CD4-positive, alpha-beta T cell treated with Interleukin-6 for 4 hours (primary cell): ENCODE results near the gene PPP4R4.
"Not testable (repeated sequence)": the region's sequence is repeated elsewhere in the genome, so short reads cannot be mapped to it uniquely, and the experiment has no call there.

Source experiments
- DNase-seq: peaks from one replicate; pipeline ENCODE4 v3.0.0-alpha.2; 2020; ENCODE audit warnings: mixed read lengths

PPP4R4 gene

DNA sequence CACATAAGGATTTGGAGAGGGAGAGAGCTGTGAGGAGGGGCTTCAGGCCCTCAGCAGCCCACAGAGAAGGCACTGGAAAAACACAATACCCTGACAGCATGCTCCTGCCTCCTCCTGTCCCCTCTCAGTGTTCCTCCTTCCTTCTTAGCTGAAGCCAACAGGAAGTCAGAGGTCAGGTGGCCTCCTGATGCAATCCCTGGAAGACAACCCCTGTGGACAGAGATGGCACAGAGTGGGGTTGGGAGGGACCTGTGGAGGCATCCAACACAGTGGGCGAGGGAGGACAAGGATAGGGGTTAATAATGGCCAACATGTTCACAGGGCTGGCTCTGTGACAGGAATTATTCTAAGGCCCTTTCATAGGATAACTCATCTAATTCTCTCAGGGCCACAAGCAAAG is 29.4 kb upstream of the PPP4R4 start:
- no peak for DNase-seq

DNA sequence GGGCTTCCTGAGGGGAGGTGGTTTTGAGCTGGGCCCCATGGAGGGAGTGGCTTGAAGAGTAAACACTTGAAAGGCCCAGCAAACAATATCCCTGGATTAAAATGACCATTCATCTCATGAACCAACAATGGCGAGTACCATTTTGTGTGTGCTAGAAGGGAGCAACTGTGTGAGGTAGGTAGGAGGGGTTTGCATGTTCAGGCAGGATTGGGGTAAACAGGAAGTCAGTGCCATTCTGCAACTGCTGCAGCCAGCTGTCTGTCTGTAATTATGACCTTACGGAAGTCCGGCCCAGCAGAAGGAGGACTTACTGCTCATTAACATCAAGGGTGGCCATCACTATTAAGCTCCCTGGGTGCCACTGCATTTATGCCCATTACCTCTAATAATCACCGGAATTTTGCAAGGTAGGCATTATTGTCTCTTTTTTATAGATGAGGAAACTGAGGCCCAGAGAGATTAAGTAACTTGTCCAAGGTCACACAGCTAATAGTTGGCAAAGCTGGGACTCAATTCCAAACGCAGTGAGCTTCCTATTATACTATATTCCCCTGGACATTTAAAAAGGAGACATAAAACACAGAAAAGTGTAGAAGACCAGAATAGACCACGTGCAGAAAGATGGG is 28.1 kb upstream of the PPP4R4 start:
- no peak for DNase-seq

DNA sequence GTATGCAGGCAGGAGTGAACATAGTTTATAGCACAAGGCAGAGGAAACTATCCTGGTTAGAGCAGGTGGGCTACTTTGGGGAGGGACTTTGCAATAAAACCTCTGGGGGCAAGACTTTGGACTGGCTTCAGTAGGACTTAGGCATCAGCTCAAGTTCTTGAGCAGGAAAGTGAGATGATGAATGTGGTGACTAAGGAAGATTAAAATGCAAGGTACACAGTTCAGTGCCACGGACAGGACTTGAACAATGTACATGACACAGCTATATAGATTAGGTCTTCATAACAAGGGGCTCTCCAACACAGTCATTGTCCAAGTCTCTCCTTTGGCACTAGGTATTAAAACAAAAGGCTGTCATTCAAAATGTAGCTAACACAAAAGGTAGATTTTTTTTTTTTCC is 21.4 kb upstream of the PPP4R4 start:
- no peak for DNase-seq

DNA sequence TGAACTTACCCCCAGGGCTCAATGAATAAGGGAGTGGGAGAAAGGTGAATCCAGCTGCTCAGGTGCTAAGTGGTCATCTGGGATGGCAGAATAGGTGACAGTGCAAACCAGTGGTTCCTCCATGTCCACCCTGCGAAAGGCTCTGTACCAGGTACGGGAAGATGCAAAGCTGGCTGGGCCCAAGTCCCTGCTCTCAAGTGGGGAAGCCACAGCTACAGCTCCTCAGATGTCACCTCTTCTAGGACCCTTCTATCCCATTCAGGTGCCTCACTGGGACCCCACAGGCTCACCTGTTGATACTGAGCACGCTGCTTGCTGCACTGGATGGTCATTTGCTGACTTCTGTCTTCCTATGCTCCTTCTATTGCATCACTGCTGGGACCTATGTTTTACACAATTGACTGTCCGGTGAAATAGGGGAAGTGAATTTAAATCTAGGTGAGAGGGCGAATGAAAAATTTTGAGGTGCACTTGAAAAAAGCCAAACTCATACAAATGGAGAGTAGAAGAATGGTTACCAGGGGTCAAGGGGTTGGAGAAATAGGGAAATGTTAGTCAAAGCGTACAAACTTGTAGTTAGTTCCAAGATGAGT is 20.3 kb upstream of the PPP4R4 start:
- DNase-seq = no peak

DNA sequence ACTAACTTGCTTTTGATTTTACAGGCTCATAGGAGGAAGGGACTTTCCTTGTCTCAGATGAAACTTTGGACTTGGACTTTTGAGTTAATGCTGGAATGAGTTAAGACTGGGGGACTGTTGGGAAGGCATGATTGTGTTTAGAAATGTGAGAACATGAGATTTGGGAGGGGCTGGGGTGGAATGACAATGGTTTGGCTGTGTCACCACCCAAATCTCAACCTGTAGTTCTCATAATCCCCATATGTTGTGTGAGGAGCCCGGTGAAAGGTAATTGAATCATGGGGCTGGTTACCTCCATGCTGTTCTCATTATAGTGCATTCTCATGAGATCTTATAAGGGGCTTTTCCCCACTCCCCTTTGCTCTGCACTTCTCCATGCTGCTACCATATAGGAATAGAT is 18.0 kb upstream of the PPP4R4 start:
- not testable (repeated sequence) for DNase-seq

DNA sequence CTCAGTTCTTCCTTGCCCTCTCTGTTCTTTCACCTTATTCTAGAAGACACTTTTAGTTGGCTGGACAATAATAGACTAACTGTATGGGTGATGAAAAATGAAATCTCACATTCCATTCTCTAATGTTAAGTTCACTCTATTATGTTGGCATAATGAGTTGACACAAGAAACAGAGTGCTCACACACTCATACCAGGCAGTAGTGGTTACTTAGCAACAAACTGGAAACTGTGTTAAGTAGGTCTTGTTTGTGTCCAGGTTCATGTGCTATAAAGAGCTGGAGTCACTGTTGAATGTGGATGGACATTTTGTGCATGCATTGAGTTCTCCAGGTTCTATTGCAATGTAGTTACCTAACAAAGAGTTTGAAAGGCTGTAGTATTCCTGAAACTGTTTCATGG is 16.9 kb upstream of the PPP4R4 start:
- DNase-seq = no peak

GRCh38 chr14:94158239-94158883 is 15.8 kb upstream of the PPP4R4 start:
- DNase-seq = peak; percentile 61

DNA sequence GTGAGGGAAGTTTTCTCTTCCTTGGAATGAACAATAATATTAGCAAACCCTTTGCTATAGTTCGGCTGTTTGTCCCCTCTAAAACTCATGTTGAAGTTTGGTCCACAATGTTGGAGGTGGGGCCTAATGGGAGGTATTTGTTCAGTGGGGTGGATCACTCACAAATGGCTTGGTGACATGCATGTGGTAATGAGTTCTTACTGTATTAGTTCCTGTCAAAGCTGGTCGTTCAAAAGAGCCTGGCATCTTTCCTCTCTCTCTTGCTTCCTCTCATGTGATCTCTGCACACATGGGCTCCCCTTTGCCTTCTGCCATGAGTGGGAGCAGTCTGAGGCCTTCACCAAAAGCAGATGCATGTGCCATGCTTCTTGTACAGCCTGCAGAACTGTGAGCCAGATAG is 13.1 kb upstream of the PPP4R4 start:
- peak; percentile 25 for DNase-seq

DNA sequence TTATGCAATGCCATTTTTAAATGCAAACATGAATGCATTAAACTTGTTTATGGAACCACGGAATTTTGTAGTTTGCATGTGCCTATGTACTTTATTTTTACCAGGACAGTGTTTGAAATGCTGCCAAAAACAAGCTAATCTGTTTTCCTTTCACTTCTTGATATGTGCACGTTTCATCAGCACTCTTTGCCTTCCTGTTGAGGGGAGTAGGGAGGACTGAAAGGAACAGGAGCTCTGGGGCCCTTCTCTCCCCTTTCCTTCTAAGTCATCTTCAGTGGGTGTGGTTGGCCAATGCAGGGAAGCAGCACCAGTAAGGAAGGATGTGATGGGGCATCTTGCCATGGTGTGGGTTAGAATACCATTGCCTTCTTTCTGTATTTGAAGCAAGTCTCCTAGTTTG is 12.1 kb upstream of the PPP4R4 start:
- peak; percentile 9 for DNase-seq

- DNase-seq = no peak
These were observed 11.7 kb upstream of the PPP4R4 start for GRCh38 chr14:94162466-94162865.

GRCh38 chr14:94163796-94164195 is 10.3 kb upstream of the PPP4R4 start:
- peak; percentile 15 for DNase-seq

DNA sequence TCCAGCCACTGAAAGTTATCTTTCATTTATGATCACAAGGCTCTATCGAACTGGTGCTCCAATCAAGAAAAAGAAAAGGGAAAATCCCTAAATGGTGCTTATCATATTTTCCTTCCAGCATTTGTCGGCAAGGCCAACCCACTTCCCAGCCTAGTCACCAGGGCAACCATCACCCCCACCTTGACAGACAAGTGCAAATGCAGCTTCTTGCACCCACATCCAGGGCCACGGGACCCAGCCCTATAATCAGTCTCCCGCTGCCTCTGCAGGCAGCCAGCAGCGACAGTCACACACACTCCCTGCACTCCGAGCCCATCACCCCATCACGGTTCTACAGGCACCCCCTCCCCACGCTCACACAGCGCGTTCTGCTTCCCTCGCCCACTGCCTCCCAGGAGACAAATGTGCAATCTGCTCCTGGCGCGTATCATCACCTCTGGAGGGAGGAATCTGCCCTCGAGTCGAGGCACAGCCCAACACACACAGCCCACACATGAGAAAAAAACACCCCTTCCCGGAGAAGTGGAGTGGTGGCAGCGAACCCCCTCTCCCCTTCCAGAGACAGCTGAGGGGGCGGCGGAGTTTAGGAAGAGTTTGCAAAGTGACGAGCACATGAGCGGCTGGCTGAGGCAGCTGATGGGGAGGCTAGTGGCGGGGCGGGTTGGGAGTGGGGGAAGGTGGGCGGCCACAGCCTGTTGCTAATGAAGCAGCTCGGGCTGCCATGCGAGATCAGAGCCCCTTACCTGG is 9.3 kb upstream of the PPP4R4 start:
- no peak for DNase-seq

- DNase-seq = no peak
These were observed 8.4 kb upstream of the PPP4R4 start for GRCh38 chr14:94165744-94166143.

DNA sequence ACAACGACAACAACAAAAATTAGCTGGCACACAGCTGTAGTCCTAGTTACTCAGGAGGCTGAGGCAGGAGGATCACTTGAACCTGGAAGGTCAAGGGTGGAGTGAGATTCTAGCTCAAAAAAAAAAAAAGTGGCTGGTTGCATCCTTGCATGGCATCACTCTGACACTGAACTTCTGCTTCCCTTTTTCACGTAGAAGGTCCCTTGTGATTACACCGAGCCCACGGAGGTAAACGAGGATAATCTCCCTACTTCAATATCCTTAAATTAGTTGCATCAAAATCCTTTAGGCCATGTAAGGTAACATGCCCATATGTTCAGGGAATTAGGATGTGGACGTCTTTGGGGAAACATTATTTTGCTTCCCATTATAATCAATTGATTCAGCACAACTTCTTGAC is 4.0 kb upstream of the PPP4R4 start:
- no peak for DNase-seq

- no peak for DNase-seq
These were observed 2.9 kb upstream of the PPP4R4 start for GRCh38 chr14:94171208-94171607.

DNA sequence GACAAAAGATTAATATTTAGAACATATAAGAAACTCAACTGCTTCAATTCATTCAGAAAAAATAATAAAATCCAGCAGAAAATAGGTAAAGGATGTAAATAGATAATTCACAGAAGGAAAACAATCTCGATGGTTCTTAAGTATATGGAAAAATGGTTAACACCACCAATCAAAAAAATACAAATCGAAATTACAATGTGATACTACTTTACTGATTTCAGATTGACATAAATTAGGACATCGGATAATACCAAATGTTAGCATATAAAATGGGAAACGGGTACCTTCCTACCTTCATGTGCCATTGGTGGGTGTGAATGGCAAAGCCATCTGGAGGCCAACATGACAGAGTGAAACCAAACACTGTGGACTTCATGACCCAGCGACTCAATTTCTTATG is 1.6 kb upstream of the PPP4R4 start:
- no peak for DNase-seq

GRCh38 chr14:94173471-94173884 is 644 bp upstream of the PPP4R4 start:
- peak; percentile 31 for DNase-seq

DNA sequence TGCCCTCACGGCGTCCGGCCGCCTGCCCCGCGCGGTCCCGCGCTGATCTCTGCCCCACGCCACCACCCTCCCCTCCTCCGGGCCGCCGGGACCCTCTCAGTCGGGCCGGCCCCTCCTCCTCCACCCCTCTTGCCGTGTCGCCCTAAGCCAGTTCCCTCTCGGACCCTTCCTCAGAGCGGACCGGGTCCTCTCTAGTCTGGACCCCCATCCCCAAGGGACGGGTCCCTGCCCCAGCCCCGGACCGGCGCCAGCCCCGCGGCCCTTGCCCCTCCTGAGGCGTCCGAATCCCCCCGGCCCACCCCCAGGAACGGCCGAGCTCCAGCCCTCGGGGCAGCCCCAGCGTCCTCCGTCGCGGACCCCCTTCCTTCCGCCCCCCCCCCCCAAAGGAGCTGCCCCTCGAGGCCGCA is 485 bp downstream of the PPP4R4 start:
- DNase-seq = no peak

DNA sequence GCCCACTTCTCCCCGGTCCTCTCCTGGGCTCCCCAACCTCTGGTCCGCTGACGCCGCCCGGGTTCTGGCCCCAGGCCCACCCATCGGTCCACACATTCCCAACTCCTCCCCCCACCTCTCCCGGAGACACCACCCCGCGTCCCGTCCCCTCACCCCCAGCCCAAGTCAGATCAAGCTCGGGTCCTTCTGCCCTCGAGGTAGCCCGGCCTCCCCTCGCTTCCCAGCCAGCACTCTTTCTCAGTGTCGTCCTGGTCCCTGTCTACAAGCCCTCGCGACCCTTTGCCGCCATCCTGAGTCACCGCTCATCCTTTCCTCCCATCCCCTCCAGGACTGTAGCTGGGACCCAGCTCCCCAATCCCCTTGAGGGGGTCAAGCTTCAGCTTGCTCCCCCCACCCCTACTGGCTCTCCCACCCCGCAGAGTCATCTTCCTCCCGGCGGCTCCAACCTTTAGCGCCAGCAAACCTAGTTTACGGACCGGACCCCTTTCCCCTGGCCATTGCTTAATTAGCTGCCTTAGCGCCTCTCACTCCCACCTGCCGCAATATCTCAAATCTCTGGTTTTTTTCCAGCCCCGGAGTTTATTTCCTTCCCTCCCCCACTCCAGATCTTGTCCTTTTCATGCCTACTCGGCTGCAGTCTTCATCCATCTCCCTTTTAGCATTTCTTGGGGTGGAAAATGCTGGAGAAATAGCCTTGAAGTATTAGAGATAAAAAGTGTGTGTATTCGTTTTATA is 1.1 kb downstream of the PPP4R4 start:
- peak; percentile 20 for DNase-seq

- no peak for DNase-seq
These were observed 1.6 kb downstream of the PPP4R4 start for GRCh38 chr14:94175747-94176146.

GRCh38 chr14:94176808-94177207 is 2.7 kb downstream of the PPP4R4 start:
- DNase-seq = no peak

DNA sequence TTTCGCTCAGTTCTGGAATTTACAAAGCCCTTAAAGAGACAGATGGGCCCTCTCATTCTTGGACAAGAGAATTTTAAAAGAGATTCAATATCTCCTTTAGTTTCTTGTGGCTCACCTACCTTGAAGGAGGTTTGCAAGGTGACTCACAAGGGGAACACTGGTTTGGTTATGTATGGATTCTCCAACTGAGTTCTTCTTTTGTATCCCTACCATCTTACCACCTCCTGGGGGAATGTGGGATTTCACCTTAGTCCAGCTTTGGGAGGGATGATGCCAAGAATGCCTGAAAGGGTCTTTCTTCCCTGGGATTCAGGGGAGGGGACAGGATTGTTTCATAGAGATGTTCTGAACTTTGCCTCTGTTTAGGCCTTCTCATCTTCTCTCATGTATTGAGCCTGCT is 3.7 kb downstream of the PPP4R4 start:
- DNase-seq = no peak

DNA sequence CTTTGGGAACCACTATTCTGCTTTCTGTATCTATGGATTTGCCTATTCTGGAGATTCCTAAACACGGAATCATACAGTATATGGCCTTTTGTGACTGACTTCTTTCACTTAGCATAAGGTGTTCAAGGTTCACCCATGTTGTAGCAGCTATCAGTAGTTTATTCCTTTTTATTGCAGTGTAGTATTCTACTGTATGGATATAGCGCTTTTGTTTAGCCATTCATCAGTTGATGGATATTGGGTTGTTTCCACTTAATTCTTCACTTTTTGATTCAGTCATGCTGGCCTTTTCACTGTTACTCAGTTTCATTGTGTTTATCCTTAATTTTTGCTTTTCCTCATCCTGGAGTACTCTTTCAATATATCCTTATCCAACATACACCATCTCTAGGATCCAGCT is 5.1 kb downstream of the PPP4R4 start:
- no peak for DNase-seq
